HEK293 (cell line): ENCODE measurements around the gene SLC38A10.
A peak's percentile ranks its signal among the peaks of the same experiment; 100 is the strongest.

Source experiments
- CTCF ChIA-PET: fragments of 350-600 bp; formaldehyde crosslinking; extraction: SDS; loops from one replicate; lab custom pipeline; 2021; ENCODE audit warnings: antibody characterized with exemption; lab: Yijun Ruan, JAX
- POLR2A ChIA-PET: fragments of 300-600 bp; formaldehyde crosslinking; extraction: SDS; loops from one replicate; lab custom pipeline; 2020; ENCODE audit warnings: antibody characterized with exemption, inconsistent platforms; lab: Yijun Ruan, JAX
- H3K27ac ChIP-seq: fragments of 200-500 bp; sonication (Bioruptor generic); 2 replicates; pipeline ENCODE4 v1.5.1; 2014; ENCODE audit warnings: low read depth, low read length, control low read depth, inconsistent platforms; ENCODE audit errors: extremely low read depth
- H3K36me3 ChIP-seq, 2 experiments: fragments of 200-500 bp in 1 of 2; sonication (Bioruptor generic) in 1 of 2; 1 replicate in 1 of 2; 2 replicates in 1 of 2; pipeline ENCODE4 v1.5.1; 2014 to 2017; ENCODE audit warnings: inconsistent platforms in 2 of 2, low read length in 2 of 2; ENCODE audit not compliant: control insufficient read depth in 2 of 2, insufficient read depth in 1 of 2
- H3K4me1 ChIP-seq: fragments of 200-500 bp; sonication (Bioruptor generic); 2 replicates; pipeline ENCODE4 v1.5.1; 2014; ENCODE audit warnings: mild to moderate bottlenecking, low read length, inconsistent platforms; ENCODE audit not compliant: control insufficient read depth, insufficient read depth
- H3K4me3 ChIP-seq: 2 replicates; pipeline ENCODE4 v1.5.1; 2011; ENCODE audit warnings: low read depth, mild to moderate bottlenecking, control low read depth, low read length, moderate library complexity
- H3K9me3 ChIP-seq: fragments of 200-500 bp; sonication (Bioruptor generic); 2 replicates; pipeline ENCODE4 v1.5.1; 2014; ENCODE audit warnings: low read depth, low read length, inconsistent platforms; ENCODE audit not compliant: control insufficient read depth, insufficient read depth
- KLF9 ChIP-seq: fragments of 450-650 bp; formaldehyde crosslinking; IDR thresholded peaks from 2 replicates; pipeline ENCODE4 v1.5.1; 2016; ENCODE audit warnings: missing biosample characterization, missing genetic modification characterization, low read depth
- MZF1 ChIP-seq: fragments of 450-650 bp; formaldehyde crosslinking; IDR thresholded peaks from 2 replicates; pipeline ENCODE4 v1.5.1; 2017; ENCODE audit warnings: missing biosample characterization, missing genetic modification characterization, borderline replicate concordance
- PRDM4 ChIP-seq: fragments of 450-650 bp; formaldehyde crosslinking; IDR thresholded peaks from 2 replicates; pipeline ENCODE4 v1.5.1; 2017; ENCODE audit warnings: missing biosample characterization, missing genetic modification characterization
- YY2 ChIP-seq: fragments of 450-650 bp; formaldehyde crosslinking; IDR thresholded peaks from 2 replicates; pipeline ENCODE4 v1.5.1; 2016; ENCODE audit warnings: missing biosample characterization, missing genetic modification characterization
- ZIC2 ChIP-seq: fragments of 450-650 bp; formaldehyde crosslinking; IDR thresholded peaks from 2 replicates; pipeline ENCODE4 v1.5.1; 2016; ENCODE audit warnings: missing biosample characterization, missing genetic modification characterization
- ZNF114 ChIP-seq: fragments of 450-650 bp; formaldehyde crosslinking; IDR thresholded peaks from 2 replicates; pipeline ENCODE4 v1.5.0; 2017; ENCODE audit warnings: missing biosample characterization, missing genetic modification characterization
- ZNF292 ChIP-seq: fragments of 450-650 bp; formaldehyde crosslinking; IDR thresholded peaks from 2 replicates; pipeline ENCODE4 v1.5.1; 2016; ENCODE audit warnings: low read depth, missing biosample characterization, missing genetic modification characterization, borderline replicate concordance
- ZNF501 ChIP-seq: fragments of 450-650 bp; formaldehyde crosslinking; IDR thresholded peaks from 2 replicates; pipeline ENCODE4 v1.5.1; 2016; ENCODE audit warnings: missing biosample characterization, missing genetic modification characterization
- ZNF510 ChIP-seq: fragments of 450-650 bp; formaldehyde crosslinking; IDR thresholded peaks from 2 replicates; pipeline ENCODE4 v1.5.1; 2018; ENCODE audit warnings: mild to moderate bottlenecking, missing genetic modification characterization, missing biosample characterization; ENCODE audit not compliant: insufficient replicate concordance
- ZNF791 ChIP-seq: fragments of 450-650 bp; formaldehyde crosslinking; IDR thresholded peaks from 2 replicates; pipeline ENCODE4 v1.5.1; 2016; ENCODE audit warnings: missing biosample characterization, missing genetic modification characterization
- ZNF843 ChIP-seq: fragments of 450-650 bp; formaldehyde crosslinking; IDR thresholded peaks from 2 replicates; pipeline ENCODE4 v1.5.1; 2016; ENCODE audit warnings: missing biosample characterization, missing genetic modification characterization
- ZSCAN30 ChIP-seq: fragments of 450-650 bp; IDR thresholded peaks from 2 replicates; pipeline ENCODE4 v1.5.1; 2018; ENCODE audit warnings: missing biosample characterization, mild to moderate bottlenecking, missing genetic modification characterization, moderate library complexity
- ZXDB ChIP-seq: fragments of 450-650 bp; formaldehyde crosslinking; IDR thresholded peaks from 2 replicates; pipeline ENCODE4 v1.5.1; 2016; ENCODE audit warnings: missing biosample characterization, missing genetic modification characterization
- TF ChIP-seq, protein P1 (sequence below): fragments of 450-650 bp; formaldehyde crosslinking; optimal IDR thresholded peaks from 2 replicates; pipeline ENCODE3; 2016; ENCODE audit warnings: missing biosample characterization, mild to moderate bottlenecking, missing genetic modification characterization
- TF ChIP-seq, protein P2 (sequence below): fragments of 450-650 bp; IDR thresholded peaks from 2 replicates; pipeline ENCODE4 v1.5.1; 2018; ENCODE audit warnings: missing biosample characterization, missing genetic modification characterization
- TF ChIP-seq, protein P3 (sequence below): fragments of 450-650 bp; formaldehyde crosslinking; IDR thresholded peaks from 2 replicates; pipeline ENCODE4 v1.5.1; 2016; ENCODE audit warnings: missing biosample characterization, missing genetic modification characterization
- TF ChIP-seq, protein P4 (sequence below): fragments of 450-650 bp; formaldehyde crosslinking; IDR thresholded peaks from 2 replicates; pipeline ENCODE4 v1.5.1; 2016; ENCODE audit warnings: missing biosample characterization, missing genetic modification characterization, low read depth

Gene SLC38A10

DNA sequence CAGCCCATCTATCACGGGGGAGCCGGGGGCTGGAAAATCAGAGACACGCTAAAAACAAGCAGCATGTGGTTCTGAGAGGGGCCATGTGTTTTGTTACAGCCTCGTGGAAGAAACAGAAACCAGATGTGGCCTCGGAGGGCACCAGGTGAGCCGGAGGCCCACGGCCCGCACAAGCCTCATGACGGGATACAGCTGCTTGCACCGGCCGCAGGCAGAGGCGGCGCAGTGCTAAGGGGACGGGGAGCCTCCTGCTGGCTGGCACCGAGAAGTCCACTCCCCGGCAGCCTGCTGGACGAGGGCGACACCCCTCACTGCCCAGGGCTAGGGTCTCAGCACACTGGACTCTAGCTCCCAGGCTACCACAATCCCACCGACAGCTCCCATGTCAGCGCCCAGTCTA is 36.8 kb downstream of the SLC38A10 start (continued):
- TF ChIP-seq, protein P1, sequence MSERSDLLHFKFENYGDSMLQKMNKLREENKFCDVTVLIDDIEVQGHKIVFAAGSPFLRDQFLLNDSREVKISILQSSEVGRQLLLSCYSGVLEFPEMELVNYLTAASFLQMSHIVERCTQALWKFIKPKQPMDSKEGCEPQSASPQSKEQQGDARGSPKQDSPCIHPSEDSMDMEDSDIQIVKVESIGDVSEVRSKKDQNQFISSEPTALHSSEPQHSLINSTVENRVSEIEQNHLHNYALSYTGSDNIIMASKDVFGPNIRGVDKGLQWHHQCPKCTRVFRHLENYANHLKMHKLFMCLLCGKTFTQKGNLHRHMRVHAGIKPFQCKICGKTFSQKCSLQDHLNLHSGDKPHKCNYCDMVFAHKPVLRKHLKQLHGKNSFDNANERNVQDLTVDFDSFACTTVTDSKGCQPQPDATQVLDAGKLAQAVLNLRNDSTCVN (tag by site-specific recombination), result no peak
- TF ChIP-seq YY2 (tag by site-specific recombination) (no peak), KLF9 (tag by site-specific recombination) (no peak), ZSCAN30 (no peak), ZNF292 (tag by site-specific recombination) (no peak)
- TF ChIP-seq, protein P2, sequence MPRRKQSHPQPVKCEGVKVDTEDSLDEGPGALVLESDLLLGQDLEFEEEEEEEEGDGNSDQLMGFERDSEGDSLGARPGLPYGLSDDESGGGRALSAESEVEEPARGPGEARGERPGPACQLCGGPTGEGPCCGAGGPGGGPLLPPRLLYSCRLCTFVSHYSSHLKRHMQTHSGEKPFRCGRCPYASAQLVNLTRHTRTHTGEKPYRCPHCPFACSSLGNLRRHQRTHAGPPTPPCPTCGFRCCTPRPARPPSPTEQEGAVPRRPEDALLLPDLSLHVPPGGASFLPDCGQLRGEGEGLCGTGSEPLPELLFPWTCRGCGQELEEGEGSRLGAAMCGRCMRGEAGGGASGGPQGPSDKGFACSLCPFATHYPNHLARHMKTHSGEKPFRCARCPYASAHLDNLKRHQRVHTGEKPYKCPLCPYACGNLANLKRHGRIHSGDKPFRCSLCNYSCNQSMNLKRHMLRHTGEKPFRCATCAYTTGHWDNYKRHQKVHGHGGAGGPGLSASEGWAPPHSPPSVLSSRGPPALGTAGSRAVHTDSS (tag by site-specific recombination), result no peak
- TF ChIP-seq, protein P3, sequence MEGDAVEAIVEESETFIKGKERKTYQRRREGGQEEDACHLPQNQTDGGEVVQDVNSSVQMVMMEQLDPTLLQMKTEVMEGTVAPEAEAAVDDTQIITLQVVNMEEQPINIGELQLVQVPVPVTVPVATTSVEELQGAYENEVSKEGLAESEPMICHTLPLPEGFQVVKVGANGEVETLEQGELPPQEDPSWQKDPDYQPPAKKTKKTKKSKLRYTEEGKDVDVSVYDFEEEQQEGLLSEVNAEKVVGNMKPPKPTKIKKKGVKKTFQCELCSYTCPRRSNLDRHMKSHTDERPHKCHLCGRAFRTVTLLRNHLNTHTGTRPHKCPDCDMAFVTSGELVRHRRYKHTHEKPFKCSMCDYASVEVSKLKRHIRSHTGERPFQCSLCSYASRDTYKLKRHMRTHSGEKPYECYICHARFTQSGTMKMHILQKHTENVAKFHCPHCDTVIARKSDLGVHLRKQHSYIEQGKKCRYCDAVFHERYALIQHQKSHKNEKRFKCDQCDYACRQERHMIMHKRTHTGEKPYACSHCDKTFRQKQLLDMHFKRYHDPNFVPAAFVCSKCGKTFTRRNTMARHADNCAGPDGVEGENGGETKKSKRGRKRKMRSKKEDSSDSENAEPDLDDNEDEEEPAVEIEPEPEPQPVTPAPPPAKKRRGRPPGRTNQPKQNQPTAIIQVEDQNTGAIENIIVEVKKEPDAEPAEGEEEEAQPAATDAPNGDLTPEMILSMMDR (tag by site-specific recombination), result no peak

DNA sequence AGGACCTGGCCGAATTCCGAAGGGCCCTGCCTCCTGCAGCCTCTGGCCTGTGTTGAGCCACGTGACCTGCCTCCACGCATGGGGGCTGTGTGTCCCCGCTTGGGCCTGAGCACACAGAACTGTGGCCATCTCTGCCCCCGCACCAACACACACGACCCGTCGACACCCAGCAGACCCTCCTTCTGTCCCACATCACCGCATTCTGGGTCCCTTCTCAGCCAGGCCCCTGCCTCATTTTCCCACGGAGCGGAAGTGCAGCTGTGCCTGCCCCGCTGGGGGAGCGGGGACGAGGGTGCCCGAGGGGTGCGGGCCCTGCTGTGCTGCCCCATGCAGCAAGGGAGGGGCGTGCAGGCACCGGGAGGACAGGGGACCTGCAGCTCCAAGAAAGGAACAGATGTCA is 37.6 kb downstream of the SLC38A10 start:
- CTCF ChIA-PET, result interaction anchor here (0.6 to 1.9 kb wide), 4 partner anchors 14 to 344 kb away, joined by 3 to 6 read pairs (median 4); no protein-coding TSS in a partner anchor
- Histone ChIP-seq H3K4me3 (no peak overlapping the region), H3K36me3 (peaks cover 0 to 63% of the 10 kb centered on the region in 2 experiments; a peak in 2 of 3 replicates), H3K4me1 (peaks cover 4% of the 10 kb centered on the region; the same call in 1 of the 2 replicates), H3K27ac (no peak overlapping the region), H3K9me3 (no peaks in the 10 kb centered on the region)
- POLR2A ChIA-PET, result no interaction called here
- no peak for TF ChIP-seq ZNF510 (tag by site-specific recombination)
- no peak for TF ChIP-seq ZSCAN30
- TF ChIP-seq ZXDB (tag by site-specific recombination), result no peak
- TF ChIP-seq ZIC2 (tag by site-specific recombination), result no peak
- no peak for TF ChIP-seq ZNF791 (tag by site-specific recombination)
- no peak for TF ChIP-seq ZNF501 (tag by site-specific recombination)
- no peak for TF ChIP-seq MZF1 (tag by site-specific recombination)
- TF ChIP-seq PRDM4 (tag by site-specific recombination), result no peak
- no peak for TF ChIP-seq ZNF843

- CTCF ChIA-PET, result interaction anchor here (0.6 to 1.9 kb wide), 5 partner anchors 11 to 345 kb away, joined by 3 to 7 read pairs (median 4); no protein-coding TSS in a partner anchor
- no peak overlapping the region for H3K27ac ChIP-seq
- POLR2A ChIA-PET, result no interaction called here
- TF ChIP-seq ZNF114, result no peak
- TF ChIP-seq, protein P4, sequence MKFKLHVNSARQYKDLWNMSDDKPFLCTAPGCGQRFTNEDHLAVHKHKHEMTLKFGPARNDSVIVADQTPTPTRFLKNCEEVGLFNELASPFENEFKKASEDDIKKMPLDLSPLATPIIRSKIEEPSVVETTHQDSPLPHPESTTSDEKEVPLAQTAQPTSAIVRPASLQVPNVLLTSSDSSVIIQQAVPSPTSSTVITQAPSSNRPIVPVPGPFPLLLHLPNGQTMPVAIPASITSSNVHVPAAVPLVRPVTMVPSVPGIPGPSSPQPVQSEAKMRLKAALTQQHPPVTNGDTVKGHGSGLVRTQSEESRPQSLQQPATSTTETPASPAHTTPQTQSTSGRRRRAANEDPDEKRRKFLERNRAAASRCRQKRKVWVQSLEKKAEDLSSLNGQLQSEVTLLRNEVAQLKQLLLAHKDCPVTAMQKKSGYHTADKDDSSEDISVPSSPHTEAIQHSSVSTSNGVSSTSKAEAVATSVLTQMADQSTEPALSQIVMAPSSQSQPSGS, result 0 out of 2 replicates have a peak, but pooled peaks have one; percentile 21
- H3K36me3 ChIP-seq, result peaks cover 0 to 63% of the 10 kb centered on the region in 2 experiments; a peak in 2 of 3 replicates
- no peak overlapping the region for H3K4me3 ChIP-seq
- no peaks in the 10 kb centered on the region for H3K9me3 ChIP-seq
- peaks cover 4% of the 10 kb centered on the region; the same call in 1 of the 2 replicates for H3K4me1 ChIP-seq
Observed at GRCh38 chr17:81256616-81257015, 38.5 kb downstream of the SLC38A10 start.
